ENCODE results near the gene KIF17.

KIF17 gene

GRCh38 chr1:20626524-20626923, 91.3 kb downstream of the KIF17 start:
- no peak for DNase-seq (ENCODE audit: low read depth in 4 of 4, low spot score in 1 of 4)

- no peak for DNase-seq (ENCODE audit: low read depth in 4 of 4, low spot score in 1 of 4)
Observed at GRCh38 chr1:20626098-20626427, 91.7 kb downstream of the KIF17 start.

GRCh38 chr1:20625176-20626097, 92.4 kb downstream of the KIF17 start:
- DNase-seq (ENCODE audit: low read depth in 4 of 4, low spot score in 1 of 4): no peak

GRCh38 chr1:20624709-20625108, 93.1 kb downstream of the KIF17 start:
- no peak for DNase-seq (ENCODE audit: low read depth in 4 of 4, low spot score in 1 of 4)

GRCh38 chr1:20621012-20621411, 96.8 kb downstream of the KIF17 start:
- no peak for DNase-seq (ENCODE audit: low read depth in 4 of 4, low spot score in 1 of 4)

GRCh38 chr1:20619999-20620398, 97.8 kb downstream of the KIF17 start:
- DNase-seq (ENCODE audit: low read depth in 4 of 4, low spot score in 1 of 4): no peak

- no peak for DNase-seq (ENCODE audit: low read depth in 4 of 4, low spot score in 1 of 4)
Observed at GRCh38 chr1:20618550-20618949, 99.3 kb downstream of the KIF17 start.

- DNase-seq (ENCODE audit: low read depth in 4 of 4, low spot score in 1 of 4): no peak
Observed at GRCh38 chr1:20616847-20617487, 100.8 kb downstream of the KIF17 start.

- DNase-seq (ENCODE audit: low read depth in 4 of 4, low spot score in 1 of 4): no peak
Observed at GRCh38 chr1:20615946-20616846, 101.6 kb downstream of the KIF17 start.

- DNase-seq (ENCODE audit: low read depth in 4 of 4, low spot score in 1 of 4): no peak
Observed at GRCh38 chr1:20614131-20614579, 103.7 kb downstream of the KIF17 start.
